Psoas muscle (tissue), 8 donors: Measurements from ENCODE around the gene RHOJ. TPM values are rescaled to one million over a fixed set of nuclear protein-coding genes. Genes with fewer than 3 reads are reported as not detected.

Experiments
- ATAC-seq, 4 donors: fragments of 200-7000 bp; cut with Tn5 transposase; one replicate each; pipeline ENCODE4 v1.9.1; 2020; ENCODE audit warnings: moderate library complexity in 3 of 4, mild to moderate bottlenecking in 2 of 4
- DNase-seq, 2 donors: peaks; one replicate each; pipeline ENCODE4 v3.0.0-alpha.2; 2020
- H3K27ac ChIP-seq: fragments of 200-600 bp; one replicate; pipeline ENCODE4 v1.8.0; 2022
- H3K27me3 ChIP-seq, 3 donors: fragments of 200-600 bp in 1 of 3; one replicate each; pipeline versions ENCODE4 v1.6.1 to v1.8.0; 2013 to 2022; ENCODE audit warnings: low read length in 2 of 3, mild to moderate bottlenecking in 2 of 3, moderate library complexity in 1 of 3; ENCODE audit not compliant: insufficient read depth in 3 of 3
- H3K36me3 ChIP-seq, 2 donors: fragments of 200-600 bp in 1 of 2; one replicate each; pipeline versions ENCODE4 v1.6.1 to v1.8.0; 2013 to 2022; ENCODE audit warnings: low read depth in 1 of 2, mild to moderate bottlenecking in 1 of 2, moderate library complexity in 1 of 2; ENCODE audit not compliant: insufficient read depth in 1 of 2
- H3K4me1 ChIP-seq: fragments of 200-600 bp; one replicate; pipeline ENCODE4 v1.8.0; 2022
- H3K4me3 ChIP-seq: fragments of 200-600 bp; one replicate; pipeline ENCODE4 v1.8.0; 2022; ENCODE audit warnings: mild to moderate bottlenecking
- H3K9me3 ChIP-seq: fragments of 200-600 bp; one replicate; pipeline ENCODE4 v1.8.0; 2022
- WGBS, 3 donors: extraction: QIAGEN DNeasy Blood & Tissue Kit; methylation state at CpG; one replicate each; pipeline versions ENCODE4 v1.1.6 to v1.1.7; 2013; 5-methylcytosine and 5-hydroxymethylcytosine counted together
- intact Hi-C, 2 donors: fragments of 100-400 bp; cut with DNase I; formaldehyde crosslinking; loops; one replicate each; pipeline versions ENCODE4 v1.11.0 to v1.14.2; 2022
- polyA plus RNA-seq, 3 donors: library from polyadenylated mRNA; stranded (reverse); fragments of 200-250 nt; gene quantifications; one replicate each; pipeline ENCODE4 v1.2.3, GENCODE V29; 2013
- total RNA-seq, 4 donors: library from RNA; stranded (reverse); fragmentation: NEBNext Ultra II Directional in 2 of 4; extraction: Animal tissue kit (Norgen Biotek cat#: 25700) in 2 of 4; gene quantifications; one replicate each; pipeline versions ENCODE4 v1.2.1 to v1.2.4, GENCODE V29; 2021 to 2023
- TF ChIP-seq, protein P1 (sequence below): fragments of 200-600 bp; IDR thresholded peaks from one replicate; pipeline ENCODE4 v1.8.0; 2022; ENCODE audit warnings: antibody characterized with exemption
- donor health status: healthy with polysubstance abuse.
- donor health status: DM: no; HTN: no; CAD: no; lungs with moderate emphysema.
- donor health status: Bipolar disorder and iron deficiency.
- donor health status: healthy.
- donor health status: DM: yes; HTN: yes; CAD: no.
- donor health status: DM: no; HTN: no; CAD: no.
- donor health status: DM: no; HTN: no; CAD: no.
- donor health status: DM: yes; HTN: yes; CAD: no.

RHOJ gene
- total and polyA plus RNA-seq, 7 donors, result 2.2 to 7.5 (median 3.7) TPM

DNA sequence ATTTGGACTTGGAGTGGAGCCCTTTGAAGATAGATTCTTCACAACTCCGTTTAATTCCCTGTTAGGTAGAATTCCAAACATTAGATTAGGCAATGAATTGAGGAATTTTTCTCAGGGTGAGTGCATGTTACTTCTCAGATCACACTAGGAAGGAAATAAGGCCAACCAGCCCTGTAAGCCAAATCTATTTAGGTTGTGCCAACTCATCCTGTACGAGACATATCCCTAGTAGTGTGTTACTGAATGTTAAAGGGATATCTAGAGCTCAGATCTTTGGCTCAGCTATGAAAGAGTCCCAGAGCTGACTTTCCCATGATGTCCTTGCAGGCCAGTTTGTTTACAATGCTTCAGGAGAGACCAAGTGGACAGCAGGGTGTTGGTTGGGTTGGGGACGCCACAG is 68.9 kb downstream of the RHOJ start:
- TF ChIP-seq, protein P1, sequence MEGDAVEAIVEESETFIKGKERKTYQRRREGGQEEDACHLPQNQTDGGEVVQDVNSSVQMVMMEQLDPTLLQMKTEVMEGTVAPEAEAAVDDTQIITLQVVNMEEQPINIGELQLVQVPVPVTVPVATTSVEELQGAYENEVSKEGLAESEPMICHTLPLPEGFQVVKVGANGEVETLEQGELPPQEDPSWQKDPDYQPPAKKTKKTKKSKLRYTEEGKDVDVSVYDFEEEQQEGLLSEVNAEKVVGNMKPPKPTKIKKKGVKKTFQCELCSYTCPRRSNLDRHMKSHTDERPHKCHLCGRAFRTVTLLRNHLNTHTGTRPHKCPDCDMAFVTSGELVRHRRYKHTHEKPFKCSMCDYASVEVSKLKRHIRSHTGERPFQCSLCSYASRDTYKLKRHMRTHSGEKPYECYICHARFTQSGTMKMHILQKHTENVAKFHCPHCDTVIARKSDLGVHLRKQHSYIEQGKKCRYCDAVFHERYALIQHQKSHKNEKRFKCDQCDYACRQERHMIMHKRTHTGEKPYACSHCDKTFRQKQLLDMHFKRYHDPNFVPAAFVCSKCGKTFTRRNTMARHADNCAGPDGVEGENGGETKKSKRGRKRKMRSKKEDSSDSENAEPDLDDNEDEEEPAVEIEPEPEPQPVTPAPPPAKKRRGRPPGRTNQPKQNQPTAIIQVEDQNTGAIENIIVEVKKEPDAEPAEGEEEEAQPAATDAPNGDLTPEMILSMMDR, result no peak
- DNase-seq (no peak), ATAC-seq (no peak)
- Histone ChIP-seq H3K36me3 (no peaks in the 10 kb centered on the region), H3K27me3 (peaks cover 0 to 2% (median 0%) of the 10 kb centered on the region in 3 donors), H3K4me1 (no peaks in the 10 kb centered on the region), H3K27ac (no peak overlapping the region), H3K4me3 (no peak overlapping the region), H3K9me3 (no peaks in the 10 kb centered on the region)
- 25 to 48% (median 35%) methylated on average over 3 of the region's 3 CpGs for WGBS, 3 donors
- intact Hi-C loops, result loop anchor here in 1 of 2 donors (10.0 kb wide), 1 partner anchor 1108 kb away; no protein-coding TSS in a partner anchor

- H3K4me3 ChIP-seq, result no peak overlapping the region
- TF ChIP-seq, protein P1, result no peak
- 46 to 64% (median 48%) methylated on average over 8 of the region's 8 CpGs for WGBS, 3 donors
- H3K27me3 ChIP-seq, result peaks cover 0 to 2% (median 0%) of the 10 kb centered on the region in 3 donors
- no peak overlapping the region for H3K27ac ChIP-seq
- DNase-seq, result peak in 1 of 2 donors; percentile 58
- intact Hi-C loops, result loop anchor here in 1 of 2 donors (10.0 kb wide), 1 partner anchor 1109 kb away; no protein-coding TSS in a partner anchor
- no peaks in the 10 kb centered on the region for H3K4me1 ChIP-seq
- peak; percentile 39 to 70 (median 54) for ATAC-seq
- H3K36me3 ChIP-seq, result no peaks in the 10 kb centered on the region
- H3K9me3 ChIP-seq, result no peaks in the 10 kb centered on the region
Measured at GRCh38 chr14:63273717-63274655, 69.7 kb downstream of the RHOJ start.

- ATAC-seq (no peak), DNase-seq (no peak)
- Histone ChIP-seq H3K4me3 (no peak overlapping the region), H3K27me3 (peaks cover 0 to 2% (median 0%) of the 10 kb centered on the region in 3 donors), H3K36me3 (no peaks in the 10 kb centered on the region), H3K9me3 (no peaks in the 10 kb centered on the region), H3K4me1 (no peaks in the 10 kb centered on the region), H3K27ac (no peak overlapping the region)
- TF ChIP-seq, protein P1, result no peak
- 42 to 55% (median 43%) methylated on average over 3 of the region's 3 CpGs for WGBS, 3 donors
- intact Hi-C loops, result loop anchor here (2.0 to 10.0 kb wide), 3 partner anchors 98 to 1111 kb away; no protein-coding TSS in a partner anchor
Measured at GRCh38 chr14:63275611-63276010, 71.4 kb downstream of the RHOJ start.

- no peak overlapping the region for H3K4me3 ChIP-seq
- WGBS, 3 donors, result 62 to 70% (median 69%) methylated on average over 4 of the region's 4 CpGs
- no peak overlapping the region for H3K27ac ChIP-seq
- H3K27me3 ChIP-seq, result peaks cover 0 to 2% (median 0%) of the 10 kb centered on the region in 3 donors
- no peak for DNase-seq
- TF ChIP-seq, protein P1, result no peak
- no peaks in the 10 kb centered on the region for H3K36me3 ChIP-seq
- H3K4me1 ChIP-seq, result no peaks in the 10 kb centered on the region
- ATAC-seq, result no peak
- H3K9me3 ChIP-seq, result no peaks in the 10 kb centered on the region
- intact Hi-C loops, result loop anchor here (2.0 to 10.0 kb wide), 3 partner anchors 99 to 1111 kb away; no protein-coding TSS in a partner anchor
Measured at GRCh38 chr14:63276016-63276415, 71.8 kb downstream of the RHOJ start.
